IPS DF 6.9 (cell line): ENCODE measurements around the gene PRR16.

Source experiments
- DNase-seq: peaks from one replicate; pipeline ENCODE4 v3.0.0-alpha.2; 2013; ENCODE audit warnings: low read depth, low spot score
- H3K27ac ChIP-seq: one replicate; pipeline ENCODE4 v1.5.1; 2013; ENCODE audit warnings: low read length, control low read depth
- H3K27me3 ChIP-seq: 2 replicates; pipeline ENCODE4 v1.6.1; 2013; ENCODE audit warnings: mild to moderate bottlenecking, low read length; ENCODE audit not compliant: control insufficient read depth, insufficient read depth
- H3K36me3 ChIP-seq: 2 replicates; pipeline ENCODE4 v1.6.1; 2013; ENCODE audit warnings: low read length; ENCODE audit not compliant: control insufficient read depth, insufficient read depth
- H3K4me1 ChIP-seq: 2 replicates; pipeline ENCODE4 v1.6.1; 2013; ENCODE audit warnings: low read length; ENCODE audit not compliant: control insufficient read depth, insufficient read depth
- H3K4me3 ChIP-seq: 2 replicates; pipeline ENCODE4 v1.5.1; 2013; ENCODE audit warnings: mild to moderate bottlenecking, low read length
- H3K9me3 ChIP-seq: 2 replicates; pipeline ENCODE4 v1.6.1; 2013; ENCODE audit warnings: low read length, inconsistent platforms; ENCODE audit not compliant: control insufficient read depth, insufficient read depth
- WGBS: extraction: QIAGEN DNeasy Blood & Tissue Kit; methylation state at CpG from one replicate; pipeline ENCODE4 v1.1.7; 2013; ENCODE audit warnings: mixed read lengths, missing lambda C conversion rate; ENCODE audit not compliant: insufficient read length, insufficient coverage; 5-methylcytosine and 5-hydroxymethylcytosine counted together

Gene PRR16

DNA sequence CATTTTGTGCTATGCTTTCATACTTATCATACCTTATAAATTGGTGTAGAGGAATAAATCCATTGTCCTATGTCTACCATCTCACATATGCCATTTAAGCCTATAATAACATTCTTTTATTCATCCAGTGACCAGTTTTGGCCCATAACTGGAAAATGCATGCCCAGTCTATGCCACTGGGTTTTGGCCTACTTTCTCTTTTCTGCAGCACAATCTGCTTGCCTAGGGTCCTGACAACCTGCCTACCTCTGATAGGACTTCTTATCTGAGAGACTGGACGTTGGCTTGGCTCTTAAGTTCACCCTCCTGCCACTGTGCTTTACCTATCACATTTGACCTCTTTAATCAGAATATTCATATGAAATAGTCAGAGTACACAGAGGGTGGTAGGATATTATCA, 103.0 kb downstream of the PRR16 start:
- Histone ChIP-seq H3K4me1 (no peaks in the 10 kb centered on the region; the same call in 1 of the 2 replicates), H3K4me3 (no peak overlapping the region), H3K27me3 (no peaks in the 10 kb centered on the region), H3K27ac (no peak overlapping the region), H3K36me3 (no peaks in the 10 kb centered on the region), H3K9me3 (no peaks in the 10 kb centered on the region)
- no CpG with 5 or more reads among the region's 1 CpG for WGBS
- DNase-seq = no peak

GRCh38 chr5:120567921-120568320, 103.8 kb downstream of the PRR16 start:
- no CpG with 5 or more reads among the region's 4 CpGs for WGBS
- no peaks in the 10 kb centered on the region; the same call in 1 of the 2 replicates for H3K4me1 ChIP-seq
- no peaks in the 10 kb centered on the region for H3K27me3 ChIP-seq
- no peak overlapping the region for H3K27ac ChIP-seq
- no peaks in the 10 kb centered on the region for H3K9me3 ChIP-seq
- H3K36me3 ChIP-seq = no peaks in the 10 kb centered on the region
- no peak overlapping the region for H3K4me3 ChIP-seq
- DNase-seq = no peak

DNA sequence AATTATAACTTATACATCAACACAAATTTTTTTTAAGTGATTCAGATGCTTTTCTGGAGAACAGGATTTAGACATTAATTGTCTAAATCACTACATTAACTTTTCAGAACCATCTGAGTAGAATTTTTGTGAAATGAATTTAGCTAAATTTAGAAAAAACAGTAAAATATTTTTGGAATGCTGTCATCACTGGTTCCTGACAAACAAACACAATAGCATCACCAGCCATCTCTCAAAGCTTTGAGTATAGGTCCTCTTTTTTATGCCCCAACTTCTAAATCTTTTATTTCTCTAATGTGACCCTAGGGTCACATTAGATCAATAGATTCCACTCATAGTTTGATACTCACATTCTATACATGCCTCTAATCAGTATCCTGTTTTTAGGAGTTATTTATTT, 104.6 kb downstream of the PRR16 start:
- Histone ChIP-seq H3K27me3 (no peaks in the 10 kb centered on the region), H3K36me3 (no peaks in the 10 kb centered on the region), H3K4me1 (no peaks in the 10 kb centered on the region; the same call in 1 of the 2 replicates), H3K27ac (no peak overlapping the region), H3K9me3 (no peaks in the 10 kb centered on the region), H3K4me3 (no peak overlapping the region)
- no peak for DNase-seq

DNA sequence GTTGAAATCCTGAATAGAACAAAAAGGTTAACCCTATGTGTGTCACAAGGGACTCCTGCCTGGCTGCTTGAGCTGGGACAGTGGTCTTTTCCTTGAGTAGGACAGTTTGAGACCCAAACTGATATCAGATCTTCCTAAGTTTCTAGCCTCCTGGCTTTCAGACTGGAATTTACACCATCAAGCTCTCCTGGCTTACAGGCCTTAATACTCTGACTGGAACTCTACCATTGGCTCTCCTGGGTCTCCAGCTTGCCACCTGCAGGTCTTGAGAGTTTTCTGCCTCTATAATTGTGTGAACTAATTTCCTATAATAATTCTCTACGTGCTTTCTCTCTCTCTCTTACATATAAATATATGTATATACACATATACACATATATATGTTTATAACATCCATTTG, 112.5 kb downstream of the PRR16 start:
- Histone ChIP-seq H3K27me3 (no peaks in the 10 kb centered on the region), H3K27ac (no peak overlapping the region), H3K4me3 (no peak overlapping the region), H3K9me3 (no peaks in the 10 kb centered on the region), H3K36me3 (no peaks in the 10 kb centered on the region), H3K4me1 (no peaks in the 10 kb centered on the region)
- WGBS = no CpG with 5 or more reads among the region's 1 CpG
- no peak for DNase-seq

- no peaks in the 10 kb centered on the region for H3K36me3 ChIP-seq
- no peak for DNase-seq
- H3K9me3 ChIP-seq = no peaks in the 10 kb centered on the region
- H3K4me1 ChIP-seq = no peaks in the 10 kb centered on the region
- H3K4me3 ChIP-seq = no peak overlapping the region
- H3K27ac ChIP-seq = no peak overlapping the region
- H3K27me3 ChIP-seq = no peaks in the 10 kb centered on the region
- 90% methylated on average over 2 of the region's 2 CpGs for WGBS
These were observed 118.5 kb downstream of the PRR16 start for GRCh38 chr5:120582635-120583034.

GRCh38 chr5:120586646-120587045, 122.5 kb downstream of the PRR16 start:
- DNase-seq = no peak
- no CpG with 5 or more reads among the region's 1 CpG for WGBS
- Histone ChIP-seq H3K4me1 (no peaks in the 10 kb centered on the region), H3K4me3 (no peak overlapping the region), H3K36me3 (no peaks in the 10 kb centered on the region), H3K9me3 (no peaks in the 10 kb centered on the region), H3K27ac (no peak overlapping the region), H3K27me3 (no peaks in the 10 kb centered on the region)

DNA sequence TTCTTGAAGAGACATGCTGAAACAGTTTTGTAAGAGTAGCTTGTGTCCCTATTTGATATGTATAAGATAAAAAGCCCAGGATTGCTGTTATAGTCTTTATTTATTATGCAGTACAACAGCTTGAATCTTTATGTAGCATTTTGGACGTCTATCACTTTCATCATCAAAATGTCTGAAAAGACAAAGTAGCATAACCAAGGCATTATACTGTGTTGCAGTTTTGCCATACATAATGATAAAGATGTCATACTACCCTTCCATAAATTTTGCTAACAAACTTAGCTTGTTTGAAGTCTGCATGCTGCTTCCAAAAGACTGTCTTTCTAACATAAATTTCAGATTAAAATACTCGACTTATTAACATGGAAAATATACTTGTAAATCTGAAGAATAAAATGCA, 127.8 kb downstream of the PRR16 start:
- H3K4me1 ChIP-seq = no peaks in the 10 kb centered on the region
- H3K27ac ChIP-seq = no peak overlapping the region
- WGBS = no CpG with 5 or more reads among the region's 2 CpGs
- DNase-seq = no peak
- no peaks in the 10 kb centered on the region for H3K27me3 ChIP-seq
- H3K36me3 ChIP-seq = no peaks in the 10 kb centered on the region
- no peak overlapping the region for H3K4me3 ChIP-seq
- no peaks in the 10 kb centered on the region for H3K9me3 ChIP-seq

DNA sequence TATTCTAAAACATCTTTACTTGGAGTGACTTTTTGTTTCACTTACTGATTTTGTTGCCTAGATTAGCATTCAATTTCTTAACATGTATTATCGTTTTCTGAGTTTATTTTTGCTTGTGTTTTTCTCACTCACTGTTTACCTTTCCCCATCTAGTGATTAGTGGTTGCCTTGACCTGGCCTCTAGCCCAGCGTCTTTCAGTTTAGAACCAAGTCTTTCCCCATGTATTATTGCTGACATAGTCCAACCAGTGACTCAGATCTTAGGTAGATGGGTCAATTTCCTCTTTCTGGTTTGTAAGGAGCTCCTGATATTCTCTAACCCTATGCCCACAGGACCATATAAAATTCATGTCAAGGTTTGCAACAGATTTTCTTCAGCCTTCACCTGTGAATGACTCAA, 135.5 kb downstream of the PRR16 start:
- H3K27ac ChIP-seq = no peak overlapping the region
- H3K4me3 ChIP-seq = no peak overlapping the region
- no peaks in the 10 kb centered on the region for H3K27me3 ChIP-seq
- no peaks in the 10 kb centered on the region for H3K4me1 ChIP-seq
- WGBS = no CpG with 5 or more reads among the region's 2 CpGs
- no peak for DNase-seq
- no peaks in the 10 kb centered on the region for H3K36me3 ChIP-seq
- no peaks in the 10 kb centered on the region for H3K9me3 ChIP-seq

DNA sequence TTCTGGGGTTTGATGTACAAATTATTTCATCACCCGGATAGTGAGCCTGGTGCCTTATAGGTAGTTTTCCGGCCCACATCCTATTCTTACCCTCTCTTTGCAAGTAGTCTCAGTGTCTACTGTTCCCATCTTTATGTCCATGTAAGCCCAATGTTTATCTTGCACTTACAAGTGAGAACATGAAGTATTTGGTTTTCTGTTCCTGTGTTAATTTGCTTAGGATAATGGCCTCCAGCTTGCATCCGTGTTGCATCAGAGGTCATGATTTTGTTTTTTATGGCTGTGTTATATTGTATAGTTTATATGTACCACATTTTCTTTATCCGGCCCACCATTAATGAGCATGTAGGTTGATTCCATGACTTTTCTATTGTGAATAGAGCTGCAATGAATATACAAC, 136.5 kb downstream of the PRR16 start:
- Histone ChIP-seq H3K36me3 (no peaks in the 10 kb centered on the region), H3K4me1 (no peaks in the 10 kb centered on the region), H3K27ac (no peak overlapping the region), H3K27me3 (no peaks in the 10 kb centered on the region), H3K4me3 (no peak overlapping the region), H3K9me3 (no peaks in the 10 kb centered on the region)
- DNase-seq = no peak
- no CpG with 5 or more reads among the region's 4 CpGs for WGBS

DNA sequence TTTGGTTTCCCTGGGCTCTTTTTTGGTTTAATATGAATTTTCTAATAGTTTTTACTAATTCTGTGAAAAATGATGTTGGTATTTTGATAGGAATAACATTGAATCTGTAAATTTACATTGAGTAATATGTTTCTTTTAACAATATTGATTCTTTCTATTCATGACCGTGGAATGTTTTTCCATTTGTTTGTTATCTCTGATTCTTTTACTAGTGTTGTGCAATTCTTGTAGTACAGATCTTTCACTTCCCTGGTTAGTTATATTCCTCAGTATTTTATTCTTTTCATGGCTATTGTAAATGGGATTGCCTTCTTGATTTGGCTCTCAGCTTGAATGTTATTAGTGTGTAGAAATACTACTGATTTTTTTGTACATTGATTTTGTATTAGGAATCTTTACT, 137.9 kb downstream of the PRR16 start:
- no CpG with 5 or more reads among the region's 1 CpG for WGBS
- H3K4me3 ChIP-seq = no peak overlapping the region
- no peaks in the 10 kb centered on the region for H3K27me3 ChIP-seq
- DNase-seq = no peak
- no peaks in the 10 kb centered on the region for H3K4me1 ChIP-seq
- no peaks in the 10 kb centered on the region for H3K36me3 ChIP-seq
- no peaks in the 10 kb centered on the region for H3K9me3 ChIP-seq
- H3K27ac ChIP-seq = no peak overlapping the region

DNA sequence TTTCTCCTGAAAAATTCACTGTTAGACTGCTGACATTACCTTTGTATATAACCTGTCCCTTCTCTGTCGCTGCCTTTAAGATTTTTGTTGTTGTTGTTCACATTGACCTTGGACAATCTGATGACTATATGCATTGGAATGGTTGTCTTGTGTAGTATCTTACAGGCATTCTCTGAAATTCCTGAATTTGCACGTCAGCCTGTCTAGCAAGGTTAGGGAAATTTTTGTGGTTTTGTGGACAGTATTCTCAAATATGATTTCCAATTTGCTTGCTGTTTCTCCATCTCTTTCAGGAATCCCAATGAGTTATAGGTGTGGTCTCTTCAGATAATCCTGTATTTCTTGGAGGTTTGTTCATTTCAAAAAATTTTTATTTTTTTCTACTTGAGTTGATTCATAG, 140.8 kb downstream of the PRR16 start:
- no peaks in the 10 kb centered on the region for H3K36me3 ChIP-seq
- H3K9me3 ChIP-seq = no peaks in the 10 kb centered on the region
- no peak overlapping the region for H3K27ac ChIP-seq
- H3K27me3 ChIP-seq = no peaks in the 10 kb centered on the region
- H3K4me3 ChIP-seq = no peak overlapping the region
- no CpG with 5 or more reads among the region's 2 CpGs for WGBS
- H3K4me1 ChIP-seq = no peaks in the 10 kb centered on the region
- no peak for DNase-seq
